OCI-LY1 (cell line): ENCODE results near the gene COQ2.

Experiments
- EZH2 ChIP-seq: fragments of 200-600 bp; sonication (generic), shearing (Covaris generic); IDR thresholded peaks from 2 replicates; pipeline ENCODE4 v1.8.0; 2017; ENCODE audit warnings: borderline replicate concordance, mixed run types, mild to moderate bottlenecking, antibody characterized with exemption, low read length, moderate library complexity, mixed read lengths
- TF ChIP-seq, protein P1 (sequence below): fragments of 200-600 bp; sonication (generic), shearing (Covaris generic); IDR thresholded peaks from 2 replicates; pipeline ENCODE4 v1.5.1; 2017; ENCODE audit warnings: mild to moderate bottlenecking, antibody characterized with exemption, low read length, moderate library complexity, mixed read lengths

DNA sequence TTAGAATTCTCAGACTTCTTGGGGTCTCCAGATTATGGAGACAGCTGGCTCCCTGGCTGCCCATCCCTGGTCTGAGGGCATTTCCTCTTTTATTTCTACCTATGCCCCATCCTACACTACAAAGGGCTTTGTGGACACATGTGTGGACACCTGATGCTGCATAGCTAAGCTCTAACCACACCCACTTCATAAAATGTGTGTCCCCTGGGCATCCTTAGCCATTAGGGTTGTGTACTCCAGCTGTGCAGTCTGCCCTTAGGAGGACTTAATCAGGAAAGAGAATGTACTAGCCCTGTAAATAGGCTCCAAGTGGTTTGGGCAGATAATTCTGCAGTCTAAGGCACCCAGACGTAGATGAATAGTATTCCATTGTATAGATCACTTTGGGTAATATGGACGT, 47.0 kb downstream of the COQ2 start:
- no peak for TF ChIP-seq EZH2
- TF ChIP-seq, protein P1, sequence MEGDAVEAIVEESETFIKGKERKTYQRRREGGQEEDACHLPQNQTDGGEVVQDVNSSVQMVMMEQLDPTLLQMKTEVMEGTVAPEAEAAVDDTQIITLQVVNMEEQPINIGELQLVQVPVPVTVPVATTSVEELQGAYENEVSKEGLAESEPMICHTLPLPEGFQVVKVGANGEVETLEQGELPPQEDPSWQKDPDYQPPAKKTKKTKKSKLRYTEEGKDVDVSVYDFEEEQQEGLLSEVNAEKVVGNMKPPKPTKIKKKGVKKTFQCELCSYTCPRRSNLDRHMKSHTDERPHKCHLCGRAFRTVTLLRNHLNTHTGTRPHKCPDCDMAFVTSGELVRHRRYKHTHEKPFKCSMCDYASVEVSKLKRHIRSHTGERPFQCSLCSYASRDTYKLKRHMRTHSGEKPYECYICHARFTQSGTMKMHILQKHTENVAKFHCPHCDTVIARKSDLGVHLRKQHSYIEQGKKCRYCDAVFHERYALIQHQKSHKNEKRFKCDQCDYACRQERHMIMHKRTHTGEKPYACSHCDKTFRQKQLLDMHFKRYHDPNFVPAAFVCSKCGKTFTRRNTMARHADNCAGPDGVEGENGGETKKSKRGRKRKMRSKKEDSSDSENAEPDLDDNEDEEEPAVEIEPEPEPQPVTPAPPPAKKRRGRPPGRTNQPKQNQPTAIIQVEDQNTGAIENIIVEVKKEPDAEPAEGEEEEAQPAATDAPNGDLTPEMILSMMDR, result no peak
